KMS-11 (cell line): ENCODE measurements around the gene MAMDC4.
"Not testable (repeated sequence)": the region's sequence is repeated elsewhere in the genome, so short reads cannot be mapped to it uniquely, and the experiment has no call there.

Experiments used
- H2AFZ ChIP-seq: fragments of 200-600 bp; sonication (generic); 2 replicates; pipeline ENCODE4 v1.6.1; 2016; ENCODE audit warnings: antibody characterized with exemption, mixed run types, low read depth
- H3K27ac ChIP-seq: fragments of 200-600 bp; sonication (generic); 2 replicates; pipeline ENCODE4 v1.6.1; 2016; ENCODE audit warnings: mild to moderate bottlenecking, mixed run types
- H3K27me3 ChIP-seq: fragments of 200-600 bp; sonication (generic); 2 replicates; pipeline ENCODE4 v1.6.1; 2017; ENCODE audit warnings: mild to moderate bottlenecking, low read depth, mixed run types, moderate library complexity; ENCODE audit not compliant: insufficient read depth
- H3K36me3 ChIP-seq: fragments of 200-600 bp; sonication (generic); 2 replicates; pipeline ENCODE4 v1.6.1; 2017; ENCODE audit warnings: mild to moderate bottlenecking, mixed run types; ENCODE audit not compliant: insufficient read depth
- H3K4me1 ChIP-seq: fragments of 200-600 bp; sonication (generic); 2 replicates; pipeline ENCODE4 v1.6.1; 2016; ENCODE audit warnings: mild to moderate bottlenecking, low read depth, mixed run types; ENCODE audit not compliant: poor library complexity, severe bottlenecking
- H3K4me2 ChIP-seq: fragments of 200-600 bp; sonication (generic); 2 replicates; pipeline ENCODE4 v1.7.0; 2016; ENCODE audit warnings: mild to moderate bottlenecking, mixed run types
- H3K4me3 ChIP-seq: fragments of 200-600 bp; sonication (generic); IDR thresholded peaks from 2 replicates; pipeline ENCODE4 v1.6.1; 2017; ENCODE audit warnings: low read depth, low read length, mixed read lengths; ENCODE audit not compliant: insufficient read depth
- H3K79me2 ChIP-seq: fragments of 200-600 bp; sonication (generic); 2 replicates; pipeline ENCODE4 v1.6.1; 2016; ENCODE audit warnings: low read depth, mixed run types; ENCODE audit not compliant: insufficient read depth
- H3K9ac ChIP-seq: fragments of 200-600 bp; sonication (generic); 2 replicates; pipeline ENCODE4 v1.6.1; 2016; ENCODE audit warnings: mild to moderate bottlenecking, mixed run types
- H4K20me1 ChIP-seq: fragments of 200-600 bp; sonication (generic); 2 replicates; pipeline ENCODE4 v1.6.1; 2016; ENCODE audit warnings: mild to moderate bottlenecking, mixed run types; ENCODE audit not compliant: insufficient read depth
- CTCF ChIP-seq: fragments of 200-600 bp; sonication (generic); conservative IDR thresholded peaks from 2 replicates; pipeline ENCODE4 v1.6.1; 2017; ENCODE audit warnings: low read depth, mild to moderate bottlenecking, antibody characterized with exemption, low read length, moderate library complexity, mixed read lengths

Gene MAMDC4

DNA sequence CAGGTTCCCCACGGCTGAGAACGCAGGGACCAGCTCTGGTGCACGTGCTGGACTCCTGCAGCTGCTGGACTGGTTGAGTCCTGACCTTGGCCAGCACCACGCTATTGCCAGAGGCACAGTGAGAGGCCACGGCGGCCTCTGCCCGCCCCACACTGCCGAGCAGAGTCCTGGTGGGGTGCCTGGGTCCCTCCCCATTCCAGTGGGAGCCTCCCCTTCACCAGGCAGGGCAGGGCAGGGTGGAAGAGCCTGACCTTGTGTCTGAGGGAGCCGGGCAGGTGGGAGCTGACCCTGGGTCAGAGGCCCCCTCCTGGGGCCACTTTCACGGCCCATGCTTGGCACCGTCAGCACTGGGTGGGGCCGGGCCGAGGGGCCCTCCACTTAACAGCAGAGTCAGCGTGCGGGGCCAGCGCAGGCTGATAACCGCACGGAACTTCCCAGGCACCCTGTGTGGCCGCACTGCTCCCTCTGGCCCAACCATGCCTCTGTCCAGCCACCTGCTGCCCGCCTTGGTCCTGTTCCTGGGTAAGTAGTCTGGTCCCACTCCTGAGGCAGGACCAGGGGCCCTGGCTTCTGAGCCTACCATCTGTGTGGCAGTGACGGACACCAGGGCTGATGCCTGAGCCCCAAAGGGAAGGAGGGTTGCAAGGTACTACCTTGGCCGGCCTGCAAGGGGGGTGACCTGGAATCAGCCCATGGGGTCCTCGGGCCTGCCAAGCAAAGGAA is at the start of gene MAMDC4:
Gene MAMDC4 (plus strand): TSS at position 406 of the 723 bp plus-strand sequence. CDS start 71 bp downstream, at position 477.
- no peaks in the 10 kb centered on the region for H3K79me2 ChIP-seq
- no peaks in the 10 kb centered on the region for H4K20me1 ChIP-seq

GRCh38 chr9:136803009-136803550 is 49.1 kb upstream of the MAMDC4 start:
- peaks cover 37% of the 10 kb centered on the region for H3K4me1 ChIP-seq
- H3K4me3 ChIP-seq, H3K9ac ChIP-seq, H3K27ac ChIP-seq, H3K4me2 ChIP-seq, H4K20me1 ChIP-seq, H2AFZ ChIP-seq, H3K79me2 ChIP-seq, H3K27me3 ChIP-seq, H3K36me3 ChIP-seq: not testable (repeated sequence)

More for the DNA sequence above, at the start of gene MAMDC4:
- Histone ChIP-seq H3K4me2 (no peak within 1 kb of the TSS), H3K9ac (no peak within 1 kb of the TSS), H3K4me3 (no peak within 1 kb of the TSS), H3K27ac (no peak within 1 kb of the TSS), H2AFZ (no peak within 1 kb of the TSS), H3K4me1 (peaks cover 2% of the 10 kb centered on the region), H3K27me3 (no peaks in the 10 kb centered on the region), H3K36me3 (no peaks in the 10 kb centered on the region)
- TF ChIP-seq CTCF = no peak

- no peaks in the 10 kb centered on the region for H4K20me1 ChIP-seq
- no peak overlapping the region for H2AFZ ChIP-seq
- H3K27me3 ChIP-seq = no peaks in the 10 kb centered on the region
- no peak overlapping the region for H3K4me3 ChIP-seq
- no peak overlapping the region for H3K27ac ChIP-seq
- H3K9ac ChIP-seq = no peak overlapping the region
- no peak for TF ChIP-seq CTCF
- peaks cover 8% of the 10 kb centered on the region for H3K79me2 ChIP-seq
- H3K36me3 ChIP-seq = no peaks in the 10 kb centered on the region
- peaks cover 38% of the 10 kb centered on the region for H3K4me1 ChIP-seq
- H3K4me2 ChIP-seq = no peak overlapping the region
Measured at GRCh38 chr9:136803551-136804508, 48.3 kb upstream of the MAMDC4 start.

GRCh38 chr9:136804509-136805206 is 47.5 kb upstream of the MAMDC4 start:
- Histone ChIP-seq H3K4me1 (peaks cover 41% of the 10 kb centered on the region), H3K27ac (no peak overlapping the region), H4K20me1 (0 out of 2 replicates have a peak, but pooled peaks cover 1% of the 10 kb centered on the region), H3K4me3 (no peak overlapping the region), H3K27me3 (no peaks in the 10 kb centered on the region), H2AFZ (no peak overlapping the region), H3K79me2 (peaks cover 16% of the 10 kb centered on the region), H3K4me2 (no peak overlapping the region), H3K9ac (no peak overlapping the region), H3K36me3 (no peaks in the 10 kb centered on the region; the same call in 1 of the 2 replicates)
- no peak for TF ChIP-seq CTCF
